NB4 (cell line): Measurements from ENCODE around the gene ERVW-1.

Experiments used
- DNase-seq: peaks from one replicate; pipeline ENCODE4 v3.0.0; 2010; ENCODE audit warnings: low read depth
- H3K4me3 ChIP-seq: one replicate; pipeline ENCODE4 v1.5.1; 2011; ENCODE audit warnings: mild to moderate bottlenecking, low read depth, low read length, moderate library complexity
- MYC ChIP-seq: IDR thresholded peaks from 2 replicates; pipeline ENCODE4 v1.6.1; 2011; ENCODE audit warnings: low read depth, low read length
- POLR2A ChIP-seq: IDR thresholded peaks from 2 replicates; pipeline ENCODE4 v1.6.1; 2011; ENCODE audit warnings: mild to moderate bottlenecking; ENCODE audit not compliant: insufficient read length; ENCODE audit errors: extremely low read depth
- TF ChIP-seq, protein P1 (sequence below): IDR thresholded peaks from 2 replicates; pipeline ENCODE4 v1.6.1; 2011; ENCODE audit warnings: low read depth, low read length
- TF ChIP-seq, protein P2 (sequence below): IDR thresholded peaks from one replicate; pipeline ENCODE4 v1.5.1; 2012; ENCODE audit warnings: low read depth, low read length

Gene ERVW-1

DNA sequence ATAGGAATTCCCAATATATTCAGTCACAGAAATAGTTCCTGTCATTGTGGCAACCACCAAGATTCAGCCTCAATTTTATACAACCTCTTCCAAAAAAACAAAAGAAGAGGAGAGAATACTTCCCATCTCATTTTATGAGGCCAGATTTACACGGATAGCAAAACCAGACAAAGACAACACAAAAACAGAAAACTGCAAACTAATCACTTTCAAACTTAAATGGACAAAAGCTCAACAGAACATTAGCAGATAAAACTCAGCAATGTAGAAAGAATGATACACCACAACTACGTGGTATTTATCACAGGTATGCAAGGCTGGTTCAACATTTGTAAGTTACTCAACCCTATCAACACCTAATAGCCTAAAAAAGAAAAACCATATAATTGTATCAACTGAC is 28.6 kb upstream of the ERVW-1 start:
- no peak for DNase-seq
- H3K4me3 ChIP-seq, result no peak overlapping the region
- TF ChIP-seq POLR2A (no peak), MYC (no peak)
- TF ChIP-seq, protein P1, sequence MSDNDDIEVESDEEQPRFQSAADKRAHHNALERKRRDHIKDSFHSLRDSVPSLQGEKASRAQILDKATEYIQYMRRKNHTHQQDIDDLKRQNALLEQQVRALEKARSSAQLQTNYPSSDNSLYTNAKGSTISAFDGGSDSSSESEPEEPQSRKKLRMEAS, result no peak
- TF ChIP-seq, protein P2, sequence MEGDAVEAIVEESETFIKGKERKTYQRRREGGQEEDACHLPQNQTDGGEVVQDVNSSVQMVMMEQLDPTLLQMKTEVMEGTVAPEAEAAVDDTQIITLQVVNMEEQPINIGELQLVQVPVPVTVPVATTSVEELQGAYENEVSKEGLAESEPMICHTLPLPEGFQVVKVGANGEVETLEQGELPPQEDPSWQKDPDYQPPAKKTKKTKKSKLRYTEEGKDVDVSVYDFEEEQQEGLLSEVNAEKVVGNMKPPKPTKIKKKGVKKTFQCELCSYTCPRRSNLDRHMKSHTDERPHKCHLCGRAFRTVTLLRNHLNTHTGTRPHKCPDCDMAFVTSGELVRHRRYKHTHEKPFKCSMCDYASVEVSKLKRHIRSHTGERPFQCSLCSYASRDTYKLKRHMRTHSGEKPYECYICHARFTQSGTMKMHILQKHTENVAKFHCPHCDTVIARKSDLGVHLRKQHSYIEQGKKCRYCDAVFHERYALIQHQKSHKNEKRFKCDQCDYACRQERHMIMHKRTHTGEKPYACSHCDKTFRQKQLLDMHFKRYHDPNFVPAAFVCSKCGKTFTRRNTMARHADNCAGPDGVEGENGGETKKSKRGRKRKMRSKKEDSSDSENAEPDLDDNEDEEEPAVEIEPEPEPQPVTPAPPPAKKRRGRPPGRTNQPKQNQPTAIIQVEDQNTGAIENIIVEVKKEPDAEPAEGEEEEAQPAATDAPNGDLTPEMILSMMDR, result no peak

DNA sequence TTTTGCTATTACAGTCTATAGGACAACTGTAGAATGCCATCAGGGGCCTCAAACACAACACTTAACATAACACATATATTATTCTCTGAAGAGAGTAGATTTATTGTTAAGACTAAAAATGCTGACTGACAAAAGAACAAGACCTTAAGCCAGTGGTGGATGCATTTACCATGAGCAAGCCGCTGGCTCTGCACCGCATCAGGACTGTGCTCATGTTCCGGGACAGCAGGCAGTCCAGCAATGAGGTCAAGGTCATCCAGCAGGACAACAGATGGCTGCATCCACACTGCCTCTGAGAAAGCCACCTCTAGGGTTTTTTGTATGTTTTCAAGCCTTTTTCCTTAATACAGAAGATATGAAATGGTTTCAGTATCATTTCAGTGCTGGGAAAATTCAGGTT is 26.8 kb upstream of the ERVW-1 start:
- no peak overlapping the region for H3K4me3 ChIP-seq
- TF ChIP-seq, protein P2, result no peak
- TF ChIP-seq POLR2A, result no peak
- TF ChIP-seq, protein P1, result no peak
- no peak for TF ChIP-seq MYC
- no peak for DNase-seq

DNA sequence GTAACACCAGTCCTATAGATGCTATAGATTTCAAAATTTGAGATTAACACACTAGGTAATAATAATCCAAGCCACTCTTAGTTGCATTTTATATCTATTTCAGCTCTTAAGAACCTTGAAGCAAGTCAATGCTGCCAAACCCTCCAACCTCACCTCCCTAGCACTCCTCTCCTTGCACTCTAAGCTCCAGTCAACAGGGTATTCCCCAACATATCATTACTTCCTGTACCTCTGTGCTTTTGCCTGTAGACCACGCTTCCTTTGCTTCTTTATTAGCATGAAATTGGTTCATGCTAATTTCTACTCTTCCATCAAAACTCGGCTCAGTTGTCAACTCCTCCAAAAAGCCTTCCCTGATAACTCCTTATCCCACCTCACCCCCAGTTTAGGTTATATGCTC is 26.0 kb upstream of the ERVW-1 start:
- H3K4me3 ChIP-seq, result no peak overlapping the region
- DNase-seq, result no peak
- TF ChIP-seq MYC, result no peak
- no peak for TF ChIP-seq POLR2A
- TF ChIP-seq, protein P2, result no peak
- TF ChIP-seq, protein P1, result no peak

DNA sequence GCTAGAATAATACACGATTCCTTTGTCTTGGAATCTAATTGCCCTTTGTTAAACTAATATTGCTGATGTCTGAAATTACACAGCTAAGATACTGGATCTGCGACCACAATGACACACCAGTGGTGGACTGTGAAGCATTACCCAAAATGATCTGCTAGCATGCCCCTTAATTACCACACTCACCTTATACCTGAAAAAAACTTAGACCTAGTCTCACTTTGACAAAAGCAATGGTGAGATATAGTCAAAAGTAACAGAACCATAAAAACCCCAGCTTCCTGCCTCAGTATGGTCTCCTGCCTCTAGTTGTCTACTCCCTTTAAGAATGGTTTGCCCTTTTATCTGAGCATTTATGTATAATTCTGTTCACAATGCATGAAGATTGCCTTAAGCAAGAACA is 20.8 kb upstream of the ERVW-1 start:
- H3K4me3 ChIP-seq, result no peak overlapping the region
- no peak for DNase-seq
- TF ChIP-seq MYC, result no peak
- TF ChIP-seq, protein P2, result no peak
- TF ChIP-seq, protein P1, result no peak
- TF ChIP-seq POLR2A, result no peak

DNA sequence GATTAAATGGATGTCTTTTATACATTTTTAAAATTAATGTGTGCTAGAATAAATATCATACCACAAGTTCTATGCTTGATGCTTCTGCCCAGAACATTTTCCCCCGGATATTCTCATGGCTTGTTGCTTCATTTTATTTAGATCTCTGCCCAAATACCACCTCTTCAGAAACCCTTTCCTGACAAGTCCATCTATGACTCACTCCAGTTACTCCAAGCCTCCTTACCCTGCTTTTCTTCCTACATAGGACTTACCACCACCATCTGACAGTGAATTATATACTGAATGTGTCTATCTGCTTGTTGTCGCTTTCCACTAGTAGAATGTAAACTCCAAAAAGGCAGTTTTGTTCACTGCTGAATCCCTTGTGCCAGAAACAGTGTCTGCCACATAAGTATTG is 19.1 kb upstream of the ERVW-1 start:
- TF ChIP-seq, protein P2, result no peak
- TF ChIP-seq, protein P1, result no peak
- TF ChIP-seq POLR2A (no peak), MYC (no peak)
- H3K4me3 ChIP-seq, result no peak overlapping the region
- no peak for DNase-seq

DNA sequence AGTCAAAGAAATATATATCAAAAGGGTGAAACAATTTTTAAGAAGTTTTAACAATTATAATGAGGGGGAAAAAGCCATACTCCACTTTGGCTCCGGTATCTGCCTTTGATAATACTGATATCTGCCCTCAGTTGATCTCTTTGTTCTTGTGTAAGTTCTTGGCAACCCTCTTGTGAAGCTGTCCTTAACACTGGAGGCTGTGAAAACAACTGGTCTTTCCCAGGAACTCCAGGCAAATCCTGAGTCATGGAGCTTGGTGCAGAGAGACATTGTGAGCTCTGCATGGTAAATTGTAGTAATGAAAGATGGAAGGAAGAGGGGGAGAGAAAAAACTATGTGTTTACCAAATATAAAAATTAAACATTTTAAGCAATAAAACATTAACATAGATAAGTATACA is 11.9 kb upstream of the ERVW-1 start:
- no peak overlapping the region for H3K4me3 ChIP-seq
- no peak for TF ChIP-seq MYC
- TF ChIP-seq, protein P1, result no peak
- TF ChIP-seq, protein P2, result no peak
- TF ChIP-seq POLR2A, result no peak
- no peak for DNase-seq
